ENCODE measurements around the gene CBX3.
"Not testable (repeated sequence)": the region's sequence is repeated elsewhere in the genome, so short reads cannot be mapped to it uniquely, and the experiment has no call there.

DNA sequence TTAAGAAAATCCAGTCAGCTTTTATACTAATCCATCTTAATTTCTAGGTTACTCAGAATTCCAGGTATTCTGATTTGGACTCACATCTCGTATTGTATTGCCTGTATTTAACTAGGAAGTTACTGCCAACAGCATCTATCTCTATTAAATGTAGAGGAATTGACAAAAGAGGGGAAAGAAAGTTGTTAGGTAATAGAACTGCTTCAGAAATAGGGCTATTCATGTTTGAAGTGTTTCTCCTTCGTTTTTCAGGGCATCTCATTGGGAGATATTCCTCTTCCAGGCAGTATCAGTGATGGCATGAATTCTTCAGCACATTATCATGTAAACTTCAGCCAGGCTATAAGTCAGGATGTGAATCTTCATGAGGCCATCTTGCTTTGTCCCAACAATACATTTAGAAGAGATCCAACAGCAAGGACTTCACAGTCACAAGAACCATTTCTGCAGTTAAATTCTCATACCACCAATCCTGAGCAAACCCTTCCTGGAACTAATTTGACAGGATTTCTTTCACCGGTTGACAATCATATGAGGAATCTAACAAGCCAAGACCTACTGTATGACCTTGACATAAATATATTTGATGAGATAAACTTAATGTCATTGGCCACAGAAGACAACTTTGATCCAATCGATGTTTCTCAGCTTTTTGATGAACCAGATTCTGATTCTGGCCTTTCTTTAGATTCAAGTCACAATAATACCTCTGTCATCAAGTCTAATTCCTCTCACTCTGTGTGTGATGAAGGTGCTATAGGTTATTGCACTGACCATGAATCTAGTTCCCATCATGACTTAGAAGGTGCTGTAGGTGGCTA lies 17.1 kb upstream of the CBX3 start:
- peak in 1 of 4 donors; percentile 26 for TF ChIP-seq POLR2AphosphoS5 (IDR thresholded peaks at IDR 0.05)
- TF ChIP-seq CTCF, EP300, POLR2A (IDR thresholded peaks at IDR 0.05): not testable (repeated sequence)
